HCT116 (cell line): Measurements from ENCODE around the gene SEPHS1.

Experiments used
- ELF1 ChIP-seq: IDR thresholded peaks from 2 replicates; pipeline ENCODE4 v1.6.1; 2012; ENCODE audit warnings: low read depth, borderline replicate concordance
- POLR2A ChIP-seq: IDR thresholded peaks from 2 replicates; pipeline ENCODE4 v1.7.0; 2011; ENCODE audit warnings: borderline replicate concordance; ENCODE audit not compliant: insufficient read depth, insufficient read length; ENCODE audit errors: extremely low read depth
- REST ChIP-seq: IDR thresholded peaks from 2 replicates; pipeline ENCODE4 v1.6.1; 2012; ENCODE audit warnings: low read depth
- ZBTB33 ChIP-seq: IDR thresholded peaks from 2 replicates; pipeline ENCODE4 v1.6.1; 2011; ENCODE audit warnings: mild to moderate bottlenecking, low read length, moderate library complexity; ENCODE audit not compliant: insufficient replicate concordance; ENCODE audit errors: extremely low read depth

- TF ChIP-seq REST (no peak), ELF1 (no peak), POLR2A (no peak), ZBTB33 (no peak)
These were observed 30.6 kb downstream of the SEPHS1 start for GRCh38 chr10:13317474-13317873.
